Effector CD8-positive, alpha-beta T cell (primary cell): Measurements from ENCODE around the gene CSTF1.

ENCODE experiments used
- DNase-seq: peaks from one replicate; lab custom pipeline; 2025; lab: John Stamatoyannopoulos, UW
- total RNA-seq, 4 experiments: gene quantifications; one replicate each; lab custom pipeline; 2026; lab: John Stamatoyannopoulos, UW

Gene CSTF1
- 42.0 to 72.9 (median 52.0) reads per million in 4 experiments for total RNA-seq

- peak; percentile 99 for DNase-seq
Measured at GRCh38 chr20:56392132-56392880, at the start of gene CSTF1, which contains the start of gene AURKA. TSS of gene CSTF1 (plus strand) at chr20:56392645. CDS start at chr20:56395553, 2,908 bp downstream. TSS of gene AURKA (minus strand) at chr20:56392215. CDS start at chr20:56388197, 4,018 bp downstream.

GRCh38 chr20:56342783-56343182, 49.7 kb upstream of the CSTF1 start:
- DNase-seq: no peak

- DNase-seq: no peak
Measured at GRCh38 chr20:56343861-56344381, 48.5 kb upstream of the CSTF1 start.

GRCh38 chr20:56345911-56346310, 46.5 kb upstream of the CSTF1 start:
- DNase-seq: no peak

GRCh38 chr20:56347628-56348304, 44.7 kb upstream of the CSTF1 start:
- no peak for DNase-seq

GRCh38 chr20:56348305-56348693, 44.1 kb upstream of the CSTF1 start:
- DNase-seq: no peak

- no peak for DNase-seq
Measured at GRCh38 chr20:56348746-56349145, 43.7 kb upstream of the CSTF1 start.

GRCh38 chr20:56350842-56351241, 41.6 kb upstream of the CSTF1 start:
- no peak for DNase-seq

GRCh38 chr20:56352345-56353055, 39.9 kb upstream of the CSTF1 start:
- no peak for DNase-seq

- DNase-seq: no peak
Measured at GRCh38 chr20:56353356-56353755, 39.1 kb upstream of the CSTF1 start.

- DNase-seq: no peak
Measured at GRCh38 chr20:56358070-56358469, 34.4 kb upstream of the CSTF1 start.

- peak; percentile 71 for DNase-seq
Measured at GRCh38 chr20:56358600-56359211, 33.7 kb upstream of the CSTF1 start, which contains the start of gene FAM210B. TSS of gene FAM210B (plus strand) at chr20:56358974. CDS start at chr20:56359006, 32 bp downstream.

GRCh38 chr20:56359212-56360132, 33.0 kb upstream of the CSTF1 start:
- no peak for DNase-seq

GRCh38 chr20:56360133-56360907, 32.1 kb upstream of the CSTF1 start:
- DNase-seq: no peak

GRCh38 chr20:56360908-56361205, 31.6 kb upstream of the CSTF1 start:
- DNase-seq: no peak

GRCh38 chr20:56361900-56362299, 30.5 kb upstream of the CSTF1 start:
- DNase-seq: no peak

GRCh38 chr20:56362833-56363413, 29.5 kb upstream of the CSTF1 start:
- no peak for DNase-seq

- no peak for DNase-seq
Measured at GRCh38 chr20:56363491-56363890, 29.0 kb upstream of the CSTF1 start.

- no peak for DNase-seq
Measured at GRCh38 chr20:56368351-56369134, 23.9 kb upstream of the CSTF1 start.
